ENCODE measurements around the gene NUDT14. TPM values are rescaled to one million over a fixed set of nuclear protein-coding genes. Genes with fewer than 3 reads are reported as not detected.
A peak's percentile ranks its signal among the peaks of the same experiment; 100 is the strongest.

NUDT14 gene
- total RNA-seq, 4 donors from 2014 or later, result 11.0 to 22.3 (median 13.2) TPM; not detected in 1

DNA sequence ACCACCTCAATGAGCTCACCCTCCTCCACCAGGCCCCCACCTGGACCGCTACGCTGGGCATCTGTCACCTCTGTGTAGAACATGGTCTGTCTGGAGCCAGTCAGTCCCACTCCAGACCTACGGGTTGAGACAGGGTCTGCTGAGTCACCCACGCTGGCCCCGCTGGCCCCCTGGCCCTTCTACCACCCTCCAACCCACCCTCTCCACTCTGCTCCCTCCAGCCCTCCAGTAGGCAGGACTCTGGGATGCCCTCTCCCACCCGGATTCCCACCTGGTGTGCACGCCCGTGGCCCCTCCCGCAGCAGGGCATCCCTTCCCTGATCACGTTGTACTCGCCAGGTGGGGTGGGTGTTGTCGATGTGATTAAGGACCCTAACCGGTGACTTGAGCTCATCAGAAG lies 8.0 kb downstream of the NUDT14 start:
- DNase-seq, result no peak
- intact Hi-C loops (cut with DNase I; ENCODE audit: low total_unique reads), result no loop called here
- Histone ChIP-seq H3K9me3 (no peaks in the 10 kb centered on the region), H3K27ac (no peak overlapping the region), H3K27me3 (peaks cover 0 to 9% of the 10 kb centered on the region in 2 donors), H3K4me3 (no peak overlapping the region), H3K36me3 (no peaks in the 10 kb centered on the region), H3K4me1 (no peaks in the 10 kb centered on the region)
- TF ChIP-seq, protein P1, sequence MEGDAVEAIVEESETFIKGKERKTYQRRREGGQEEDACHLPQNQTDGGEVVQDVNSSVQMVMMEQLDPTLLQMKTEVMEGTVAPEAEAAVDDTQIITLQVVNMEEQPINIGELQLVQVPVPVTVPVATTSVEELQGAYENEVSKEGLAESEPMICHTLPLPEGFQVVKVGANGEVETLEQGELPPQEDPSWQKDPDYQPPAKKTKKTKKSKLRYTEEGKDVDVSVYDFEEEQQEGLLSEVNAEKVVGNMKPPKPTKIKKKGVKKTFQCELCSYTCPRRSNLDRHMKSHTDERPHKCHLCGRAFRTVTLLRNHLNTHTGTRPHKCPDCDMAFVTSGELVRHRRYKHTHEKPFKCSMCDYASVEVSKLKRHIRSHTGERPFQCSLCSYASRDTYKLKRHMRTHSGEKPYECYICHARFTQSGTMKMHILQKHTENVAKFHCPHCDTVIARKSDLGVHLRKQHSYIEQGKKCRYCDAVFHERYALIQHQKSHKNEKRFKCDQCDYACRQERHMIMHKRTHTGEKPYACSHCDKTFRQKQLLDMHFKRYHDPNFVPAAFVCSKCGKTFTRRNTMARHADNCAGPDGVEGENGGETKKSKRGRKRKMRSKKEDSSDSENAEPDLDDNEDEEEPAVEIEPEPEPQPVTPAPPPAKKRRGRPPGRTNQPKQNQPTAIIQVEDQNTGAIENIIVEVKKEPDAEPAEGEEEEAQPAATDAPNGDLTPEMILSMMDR (IDR thresholded peaks at IDR 0.05), result no peak
- no peak for TF ChIP-seq POLR2A (IDR thresholded peaks at IDR 0.05)

DNA sequence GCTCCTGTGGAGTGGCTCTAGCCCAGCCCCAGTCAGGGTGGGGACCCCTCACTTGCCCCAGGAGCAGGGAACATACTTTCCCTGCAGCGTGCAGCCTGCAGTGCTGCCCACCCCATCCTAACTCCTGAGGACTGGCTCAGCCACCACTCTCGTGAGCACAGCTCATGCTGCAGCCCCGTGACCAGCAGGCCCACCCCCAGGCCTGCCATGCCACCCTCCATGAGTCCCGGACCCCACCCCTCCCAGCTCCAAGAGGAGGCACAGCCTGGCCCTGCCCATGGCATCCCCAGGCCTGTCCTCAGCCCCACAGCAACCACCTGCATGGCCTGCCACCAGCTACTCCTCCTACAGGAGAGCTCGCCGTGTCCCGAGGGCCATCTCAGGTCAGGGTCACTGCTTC lies 8.6 kb downstream of the NUDT14 start:
- intact Hi-C loops (cut with DNase I; ENCODE audit: low total_unique reads), result no loop called here
- Histone ChIP-seq H3K4me1 (peaks cover 0 to 5% of the 10 kb centered on the region in 2 donors), H3K27me3 (peaks cover 0 to 9% of the 10 kb centered on the region in 2 donors), H3K36me3 (no peaks in the 10 kb centered on the region), H3K4me3 (no peak overlapping the region), H3K27ac (no peak overlapping the region), H3K9me3 (no peaks in the 10 kb centered on the region)
- no peak for DNase-seq
- TF ChIP-seq POLR2A (IDR thresholded peaks at IDR 0.05), result no peak
- TF ChIP-seq, protein P1 (IDR thresholded peaks at IDR 0.05), result no peak

DNA sequence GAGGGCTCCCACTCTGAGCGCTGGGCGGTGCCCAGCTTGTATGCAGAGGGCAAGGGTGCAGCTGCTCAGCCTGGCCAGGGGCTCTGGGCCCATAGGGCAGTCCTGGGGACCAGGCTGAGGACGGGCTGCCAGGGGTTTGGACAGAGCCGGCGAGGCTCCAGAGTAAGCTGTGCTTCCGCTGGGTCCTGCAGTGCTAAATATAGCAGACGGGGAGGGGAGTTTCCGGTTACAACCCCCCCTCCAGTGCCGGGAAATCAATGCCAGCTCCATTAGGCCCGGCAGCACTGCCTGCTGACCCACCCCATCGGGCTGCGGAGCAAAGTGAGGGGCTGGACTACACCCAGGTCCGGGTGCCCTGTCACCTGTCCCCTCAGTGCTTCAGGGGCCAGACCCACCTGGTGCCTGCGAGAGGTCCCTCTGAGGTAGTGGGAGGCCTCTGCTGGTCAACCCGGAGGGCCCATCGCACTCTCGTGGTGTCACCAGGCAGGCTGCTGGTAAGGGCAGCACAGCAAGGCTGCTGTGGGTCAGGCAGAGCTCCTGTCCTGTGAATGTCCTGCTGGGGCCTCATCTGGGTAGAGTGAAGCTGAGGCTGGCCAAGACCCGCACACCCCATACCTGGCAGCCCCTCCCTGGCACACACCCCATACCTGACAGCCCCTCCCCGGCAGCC lies 10.0 kb downstream of the NUDT14 start:
- intact Hi-C loops (cut with DNase I; ENCODE audit: low total_unique reads), result no loop called here
- H3K27ac ChIP-seq, result no peak overlapping the region
- TF ChIP-seq, protein P1 (IDR thresholded peaks at IDR 0.05), result no peak
- no peak for TF ChIP-seq POLR2A (IDR thresholded peaks at IDR 0.05)
- no peak overlapping the region for H3K4me3 ChIP-seq
- no peak for DNase-seq
- H3K9me3 ChIP-seq, result no peaks in the 10 kb centered on the region
- no peaks in the 10 kb centered on the region for H3K36me3 ChIP-seq
- H3K4me1 ChIP-seq, result peaks cover 0 to 10% of the 10 kb centered on the region in 2 donors
- H3K27me3 ChIP-seq, result peaks cover 0 to 9% of the 10 kb centered on the region in 2 donors

DNA sequence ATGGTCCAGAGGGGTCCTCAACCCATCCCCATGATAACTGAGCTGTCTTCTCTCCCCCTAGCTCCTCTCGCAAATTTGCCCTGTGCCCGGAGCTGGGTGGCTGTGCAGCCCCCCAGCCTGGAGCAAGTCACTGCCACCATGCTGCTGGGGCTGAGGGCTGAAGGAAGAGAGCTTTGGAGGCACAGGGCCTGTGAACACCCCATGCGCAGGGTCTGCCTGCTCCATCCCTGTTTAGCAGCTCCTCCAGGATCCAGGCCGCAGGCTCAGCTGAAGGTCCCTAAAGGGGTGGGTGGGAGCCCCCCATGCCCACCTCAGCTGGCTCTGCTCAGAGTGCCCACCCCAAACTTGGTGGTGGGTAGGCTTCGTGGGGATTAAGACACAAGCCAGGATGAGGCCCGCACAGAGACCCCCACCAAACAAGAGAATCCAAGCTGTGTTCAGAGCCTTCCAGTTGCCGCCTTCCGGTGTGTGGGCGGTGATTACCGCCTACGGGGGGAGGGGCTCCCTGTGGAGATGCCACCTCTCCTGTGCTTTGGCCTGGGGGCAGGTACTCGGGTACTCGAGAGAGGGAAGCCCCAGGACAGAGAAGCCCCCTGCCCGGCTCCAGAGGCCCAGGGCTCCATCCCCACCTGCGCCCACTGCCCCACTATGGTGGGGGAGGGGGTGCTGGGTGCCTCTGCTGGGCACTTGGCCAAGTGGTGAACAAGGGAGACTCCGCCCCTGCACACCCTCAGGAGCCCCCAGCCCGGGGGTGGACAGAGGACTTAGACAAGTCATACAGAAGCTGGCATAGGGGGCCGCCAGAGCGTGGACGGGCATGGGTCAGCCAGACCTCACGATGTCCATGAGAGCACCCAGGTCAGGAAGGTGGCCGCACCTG lies 11.1 kb downstream of the NUDT14 start:
- H3K27me3 ChIP-seq, result peaks cover 0 to 9% of the 10 kb centered on the region in 2 donors
- peaks cover 0 to 10% of the 10 kb centered on the region in 2 donors for H3K4me1 ChIP-seq
- no peak overlapping the region for H3K27ac ChIP-seq
- no peak for DNase-seq
- intact Hi-C loops (cut with DNase I; ENCODE audit: low total_unique reads), result no loop called here
- no peaks in the 10 kb centered on the region for H3K9me3 ChIP-seq
- H3K4me3 ChIP-seq, result no peak overlapping the region
- TF ChIP-seq POLR2A (IDR thresholded peaks at IDR 0.05), result no peak
- TF ChIP-seq, protein P1 (IDR thresholded peaks at IDR 0.05), result no peak
- H3K36me3 ChIP-seq, result no peaks in the 10 kb centered on the region

DNA sequence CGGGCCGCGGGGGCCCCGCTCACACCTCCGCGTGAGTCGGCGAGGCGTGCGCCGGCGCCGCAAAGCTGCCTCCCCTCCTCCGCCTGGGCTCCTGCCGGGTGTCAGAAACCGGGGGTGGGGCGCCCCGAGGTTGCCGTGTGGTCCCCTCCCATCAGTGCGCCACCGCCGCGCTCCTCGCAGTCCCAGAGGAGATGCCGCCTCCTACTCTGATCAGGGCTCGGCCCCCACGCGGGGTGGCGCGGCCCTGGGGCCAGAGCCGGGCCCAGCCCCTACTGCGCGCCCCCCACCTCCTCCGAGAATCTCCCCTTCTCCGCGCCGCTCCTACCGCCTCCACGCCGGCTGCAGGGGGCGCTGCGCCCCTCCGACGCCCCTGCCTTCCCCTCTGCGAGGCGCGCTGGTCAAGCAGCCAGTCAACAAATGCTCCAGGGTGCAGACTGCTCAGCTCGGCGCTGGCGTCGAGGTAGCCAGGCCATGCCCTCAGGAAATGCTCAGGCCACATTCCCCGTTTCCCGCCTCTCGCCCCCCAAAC lies 12.1 kb downstream of the NUDT14 start:
- no peak for TF ChIP-seq POLR2A (IDR thresholded peaks at IDR 0.05)
- TF ChIP-seq, protein P1 (IDR thresholded peaks at IDR 0.05), result peak in 3 of 4 experiments; percentile 24 to 44 (median 35)
- H3K4me3 ChIP-seq, result no peak overlapping the region
- no peak overlapping the region for H3K27ac ChIP-seq
- DNase-seq, result no peak
- peaks cover 0 to 10% of the 10 kb centered on the region in 2 donors for H3K4me1 ChIP-seq
- intact Hi-C loops (cut with DNase I; ENCODE audit: low total_unique reads), result no loop called here
- H3K36me3 ChIP-seq, result no peaks in the 10 kb centered on the region
- H3K9me3 ChIP-seq, result no peaks in the 10 kb centered on the region
- H3K27me3 ChIP-seq, result peaks cover 0 to 9% of the 10 kb centered on the region in 2 donors
